Measurements from ENCODE around the gene ZNF467. TPM values are rescaled to one million over a fixed set of nuclear protein-coding genes. Genes with fewer than 3 reads are reported as not detected.
A peak's percentile ranks its signal among the peaks of the same experiment; 100 is the strongest.

Gene ZNF467
- total RNA-seq, 1 donor from 2014 or later = 2.3 TPM

- Mint-ChIP-seq H3K36me3 (ENCODE audit: low read depth) (peaks cover 3% of the 10 kb centered on the region), H3K27ac (ENCODE audit: unreplicated experiment) (no peak overlapping the region), H3K4me3 (no peak overlapping the region), H3K4me1 (peaks cover 19% of the 10 kb centered on the region), H3K27me3 (ENCODE audit: low read depth) (peaks cover 79% of the 10 kb centered on the region), H3K9me3 (no peaks in the 10 kb centered on the region)
- no peak for DNase-seq (ENCODE audit: low read depth, low spot score)
- TF ChIP-seq CTCF (conservative IDR thresholded peaks at IDR 0.05) = no peak
Measured at GRCh38 chr7:149761307-149761706, 12.1 kb downstream of the ZNF467 start.

- DNase-seq (ENCODE audit: low read depth, low spot score) = no peak
- TF ChIP-seq CTCF (conservative IDR thresholded peaks at IDR 0.05) = no peak
- Mint-ChIP-seq H3K4me3 (no peak overlapping the region), H3K4me1 (peaks cover 12% of the 10 kb centered on the region), H3K36me3 (ENCODE audit: low read depth) (peaks cover 3% of the 10 kb centered on the region), H3K9me3 (no peaks in the 10 kb centered on the region), H3K27me3 (ENCODE audit: low read depth) (peaks cover 76% of the 10 kb centered on the region), H3K27ac (ENCODE audit: unreplicated experiment) (no peak overlapping the region)
Measured at GRCh38 chr7:149760538-149760937, 12.8 kb downstream of the ZNF467 start.

GRCh38 chr7:149759093-149759860 is 14.1 kb downstream of the ZNF467 start:
- TF ChIP-seq CTCF (conservative IDR thresholded peaks at IDR 0.05) = no peak
- no peak overlapping the region for H3K4me3 Mint-ChIP-seq
- peaks cover 66% of the 10 kb centered on the region for H3K27me3 Mint-ChIP-seq (ENCODE audit: low read depth)
- no peaks in the 10 kb centered on the region for H3K9me3 Mint-ChIP-seq
- peaks cover 10% of the 10 kb centered on the region for H3K4me1 Mint-ChIP-seq
- peaks cover 3% of the 10 kb centered on the region for H3K36me3 Mint-ChIP-seq (ENCODE audit: low read depth)
- no peak for DNase-seq (ENCODE audit: low read depth, low spot score)
- no peak overlapping the region for H3K27ac Mint-ChIP-seq (ENCODE audit: unreplicated experiment)

GRCh38 chr7:149753375-149754233 is 19.8 kb downstream of the ZNF467 start:
- H3K4me3 Mint-ChIP-seq = no peak overlapping the region
- no peak overlapping the region for H3K27ac Mint-ChIP-seq (ENCODE audit: unreplicated experiment)
- peaks cover 18% of the 10 kb centered on the region for H3K4me1 Mint-ChIP-seq
- peak; percentile 67 for DNase-seq (ENCODE audit: low read depth, low spot score)
- peaks cover 10% of the 10 kb centered on the region for H3K27me3 Mint-ChIP-seq (ENCODE audit: low read depth)
- TF ChIP-seq CTCF (conservative IDR thresholded peaks at IDR 0.05) = peak; percentile 72
- no peaks in the 10 kb centered on the region for H3K36me3 Mint-ChIP-seq (ENCODE audit: low read depth)
- no peaks in the 10 kb centered on the region for H3K9me3 Mint-ChIP-seq

GRCh38 chr7:149752646-149753045 is 20.7 kb downstream of the ZNF467 start:
- H3K9me3 Mint-ChIP-seq = no peaks in the 10 kb centered on the region
- H3K4me3 Mint-ChIP-seq = no peak overlapping the region

More at GRCh38 chr7:149752646-149753045, 20.7 kb downstream of the ZNF467 start:
- H3K4me1 Mint-ChIP-seq = peaks cover 22% of the 10 kb centered on the region
- no peak for DNase-seq (ENCODE audit: low read depth, low spot score)
- H3K27ac Mint-ChIP-seq (ENCODE audit: unreplicated experiment) = peak overlapping the region; percentile 78
- no peak for TF ChIP-seq CTCF (conservative IDR thresholded peaks at IDR 0.05)
- peaks cover 10% of the 10 kb centered on the region for H3K27me3 Mint-ChIP-seq (ENCODE audit: low read depth)
- H3K36me3 Mint-ChIP-seq (ENCODE audit: low read depth) = no peaks in the 10 kb centered on the region

All from neural crest cell (in vitro differentiated cells).